HG03064 (cell line): ENCODE data around the gene DCP1A.
"Not testable (repeated sequence)": the region's sequence is repeated elsewhere in the genome, so short reads cannot be mapped to it uniquely, and the experiment has no call there.

Experiments used
- ATAC-seq: cut with Tn5 transposase; IDR thresholded peaks from one replicate; pipeline ENCODE4 v1.9.1; 2021; ENCODE audit warnings: low read depth; ENCODE audit not compliant: unreplicated experiment

Gene DCP1A

GRCh38 chr3:53329897-53330296, 17.4 kb downstream of the DCP1A start:
- no peak for ATAC-seq

GRCh38 chr3:53328746-53329145, 18.6 kb downstream of the DCP1A start:
- ATAC-seq = no peak

DNA sequence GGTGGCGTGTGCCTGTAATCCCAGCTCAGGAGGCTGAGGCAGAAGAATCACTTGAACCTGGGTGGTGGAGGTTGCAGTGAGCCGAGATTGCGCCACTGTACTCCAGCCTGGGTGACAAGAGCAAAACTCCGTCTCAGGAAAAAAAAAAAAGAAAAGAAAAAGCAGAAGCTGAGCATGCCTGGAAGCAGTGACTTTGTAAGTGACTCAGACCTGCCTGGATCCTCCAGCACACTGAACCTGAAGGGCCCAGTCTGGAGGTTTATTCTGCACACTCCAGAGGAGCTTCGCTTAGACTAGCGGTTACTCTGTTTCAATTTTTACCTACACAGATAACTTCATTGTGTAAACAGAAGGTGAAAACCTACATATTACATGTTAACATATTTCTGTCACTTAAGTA, 19.4 kb downstream of the DCP1A start:
- ATAC-seq = not testable (repeated sequence)

DNA sequence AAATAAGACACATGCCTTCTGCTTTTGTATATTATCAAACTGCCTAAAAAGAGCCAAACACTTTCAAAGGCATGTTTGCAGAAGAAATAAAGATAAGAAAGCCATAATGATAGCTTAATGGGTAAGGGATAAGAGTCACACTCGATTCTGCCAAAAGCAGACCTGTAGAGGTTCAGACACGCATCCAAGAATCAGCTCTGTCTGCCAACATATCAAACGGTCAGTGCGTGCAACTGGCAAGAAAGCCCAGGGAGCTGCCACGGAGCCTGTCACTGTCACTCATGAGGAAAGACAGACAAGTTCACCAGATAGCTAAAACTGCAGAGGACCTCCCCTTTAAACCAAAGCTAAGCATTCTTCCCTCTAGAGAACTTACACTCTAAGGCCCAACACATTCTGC, 23.2 kb downstream of the DCP1A start:
- no peak for ATAC-seq

DNA sequence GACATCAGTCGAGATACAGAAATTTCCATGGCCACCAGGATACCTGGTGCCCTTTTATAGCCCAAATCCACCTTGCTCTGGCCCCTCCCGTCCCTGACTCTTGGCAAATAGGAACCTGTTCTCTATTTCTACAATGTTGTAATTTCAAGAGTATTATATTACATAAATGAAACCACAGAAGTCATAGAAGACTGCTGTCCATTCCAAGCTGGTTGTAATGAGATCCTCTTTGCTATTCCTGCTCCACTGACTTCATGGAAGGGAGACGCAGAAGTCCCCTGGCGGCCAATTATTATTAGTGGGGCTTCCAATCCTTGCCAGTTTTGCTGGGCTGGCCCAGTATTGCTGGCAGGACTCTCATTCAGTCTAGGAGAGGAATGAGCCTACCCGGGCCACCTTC, 26.6 kb downstream of the DCP1A start:
- no peak for ATAC-seq

- no peak for ATAC-seq
Measured at GRCh38 chr3:53318522-53318921, 28.8 kb downstream of the DCP1A start.

GRCh38 chr3:53312832-53313231, 34.5 kb downstream of the DCP1A start:
- ATAC-seq = no peak

DNA sequence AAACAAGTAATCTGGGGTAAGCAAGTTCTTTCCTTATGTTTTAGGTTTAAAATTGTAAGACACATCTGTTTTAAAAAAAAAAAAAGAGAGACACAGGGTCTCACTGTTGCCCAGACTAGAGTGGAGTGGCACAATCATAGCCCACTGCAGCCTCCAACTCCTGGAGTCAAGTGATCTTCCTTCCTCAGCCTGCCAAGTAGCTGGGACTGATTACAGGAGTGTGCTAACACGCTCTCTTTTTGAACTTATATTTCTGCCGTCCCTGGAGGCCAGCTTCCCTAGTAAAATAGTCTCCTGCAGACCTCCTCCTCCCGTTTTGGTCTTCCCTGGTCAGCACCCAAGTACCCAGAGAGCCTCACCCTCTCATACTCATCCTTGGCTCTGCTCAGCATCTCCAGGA, 35.5 kb downstream of the DCP1A start:
- ATAC-seq = no peak

DNA sequence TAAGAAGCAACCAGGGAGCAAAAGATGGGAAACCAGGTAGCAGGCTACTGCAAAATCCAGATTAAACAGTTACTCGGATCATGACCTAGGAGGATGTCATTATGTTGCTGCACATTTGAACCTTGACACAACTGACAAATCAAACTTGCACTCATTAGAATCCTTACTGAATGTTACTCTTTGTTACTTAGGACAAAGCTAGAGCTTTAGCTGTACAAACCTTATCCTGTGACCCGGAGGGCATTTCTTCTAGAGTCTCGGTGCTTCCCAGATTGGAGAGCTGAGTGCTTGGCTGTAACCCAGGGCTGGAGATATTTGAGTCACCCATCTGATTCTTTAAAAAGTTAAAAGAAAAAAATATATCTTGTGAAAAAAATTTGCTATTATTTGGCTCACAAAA, 43.4 kb downstream of the DCP1A start:
- ATAC-seq = no peak

- ATAC-seq = no peak
Measured at GRCh38 chr3:53303549-53303948, 43.8 kb downstream of the DCP1A start.

GRCh38 chr3:53300826-53301225, 46.5 kb downstream of the DCP1A start:
- no peak for ATAC-seq

GRCh38 chr3:53299611-53300023, 47.7 kb downstream of the DCP1A start:
- not testable (repeated sequence) for ATAC-seq

GRCh38 chr3:53295410-53295809, 51.9 kb downstream of the DCP1A start:
- no peak for ATAC-seq

- no peak for ATAC-seq
Measured at GRCh38 chr3:53293867-53294266, 53.5 kb downstream of the DCP1A start.

DNA sequence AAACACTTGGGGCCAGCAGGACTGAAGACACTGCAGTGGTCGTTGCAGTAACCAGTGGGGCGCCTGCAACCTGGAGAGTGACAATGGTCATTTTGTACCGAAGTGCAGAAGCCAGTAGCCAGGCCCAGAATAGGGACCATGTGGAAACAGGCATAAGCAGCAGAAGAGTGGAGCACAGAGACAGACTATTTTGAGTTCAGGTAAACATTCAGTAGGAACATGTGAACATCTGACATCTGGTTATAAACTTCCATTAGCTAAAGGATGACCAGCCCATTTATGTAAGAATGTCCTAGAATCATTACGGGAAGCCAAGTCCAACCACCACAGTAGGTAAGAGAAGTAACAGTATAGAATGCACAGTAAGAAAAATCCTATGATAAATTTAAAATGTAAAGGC, 59.1 kb downstream of the DCP1A start:
- ATAC-seq = no peak

DNA sequence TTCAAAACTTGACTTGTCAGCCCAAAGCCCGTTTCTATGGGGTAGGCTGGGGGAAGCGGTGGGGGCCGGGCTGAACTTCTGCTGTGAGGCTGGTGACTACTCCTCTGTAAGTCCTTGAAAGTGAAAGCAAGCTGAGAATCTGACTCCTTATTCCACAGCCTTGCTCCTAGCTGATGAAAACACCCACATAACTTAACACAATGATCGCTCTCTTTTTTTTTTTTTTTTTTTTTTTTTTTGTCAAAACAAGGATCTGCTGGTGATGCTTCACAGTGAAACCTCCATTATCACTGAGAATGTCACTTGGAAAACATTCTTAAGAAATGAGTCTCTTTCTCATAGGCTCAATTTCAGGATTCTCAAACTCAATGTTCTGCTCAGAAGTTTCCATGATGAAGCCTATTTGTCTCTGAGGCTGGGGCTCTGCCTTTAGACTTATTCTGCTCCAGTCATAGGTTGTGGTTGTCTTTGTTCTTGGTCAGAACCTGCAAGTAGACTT, 60.2 kb downstream of the DCP1A start:
- ATAC-seq = no peak

DNA sequence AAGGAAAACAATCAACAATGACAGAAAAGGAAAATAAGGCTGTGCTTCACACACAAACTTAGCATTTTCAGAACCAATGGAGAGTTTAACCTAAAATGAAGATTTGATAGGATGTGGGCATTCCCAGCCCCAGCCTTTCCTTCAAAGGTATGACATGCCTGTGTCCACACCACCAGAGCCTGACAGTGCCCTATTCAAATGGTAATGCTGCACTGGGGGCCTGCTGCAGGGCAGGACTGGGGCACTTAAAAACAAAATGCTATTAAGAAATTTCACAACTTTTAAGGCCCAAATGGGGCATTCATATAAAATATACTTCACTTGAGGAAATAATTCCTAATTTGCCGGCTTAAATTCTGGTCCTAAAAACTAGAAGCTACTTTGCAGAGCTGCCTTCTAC, 60.6 kb downstream of the DCP1A start:
- ATAC-seq = no peak

DNA sequence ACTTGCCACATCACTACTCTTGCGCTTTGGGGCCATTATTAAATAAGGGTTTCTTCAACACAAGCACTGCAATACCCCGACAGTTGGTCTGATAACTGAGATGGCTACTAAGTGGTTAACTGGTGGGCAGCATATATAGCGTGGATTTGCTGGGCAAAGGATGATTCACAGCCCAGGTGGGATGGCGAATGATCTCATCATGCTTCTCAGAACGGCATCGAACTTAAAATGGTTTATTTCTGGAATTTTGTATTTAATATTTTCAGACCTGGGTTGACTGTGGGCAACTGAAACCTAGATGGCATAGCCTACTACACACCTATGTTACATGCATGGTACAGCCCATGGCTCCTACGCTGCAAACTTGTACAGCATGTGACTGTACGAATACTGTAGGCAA, 64.8 kb downstream of the DCP1A start:
- no peak for ATAC-seq

- ATAC-seq = no peak
Measured at GRCh38 chr3:53278667-53279066, 68.7 kb downstream of the DCP1A start.

- no peak for ATAC-seq
Measured at GRCh38 chr3:53274938-53275605, 72.3 kb downstream of the DCP1A start.

DNA sequence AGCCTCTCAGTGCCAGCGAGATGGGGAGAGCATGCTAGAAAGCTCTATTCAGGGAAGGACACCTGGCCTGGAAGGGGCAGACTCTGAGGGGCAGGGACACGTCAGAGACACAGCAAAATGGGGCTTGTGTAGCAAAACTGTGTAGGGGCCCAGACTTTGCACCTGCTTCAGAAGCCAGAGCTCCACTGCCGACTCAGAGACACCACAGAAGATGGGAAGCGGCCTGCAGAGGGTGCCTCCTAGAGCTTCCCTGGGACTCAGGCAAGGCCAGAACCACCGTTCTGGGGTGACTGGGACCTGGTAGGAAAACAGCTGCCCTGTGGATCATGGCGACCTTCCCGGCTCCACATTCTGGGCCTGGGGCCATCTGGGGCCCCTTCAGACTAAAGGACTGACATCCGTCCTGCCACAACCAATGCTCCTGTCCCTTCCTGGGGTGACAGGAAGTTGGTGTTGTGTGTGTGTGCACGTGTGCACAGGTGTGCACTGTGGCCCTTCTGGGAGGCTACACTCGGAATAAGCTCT, 74.1 kb downstream of the DCP1A start:
- no peak for ATAC-seq
